A549 (cell line): Measurements from ENCODE around the gene SLU7. TPM values are rescaled to one million over a fixed set of nuclear protein-coding genes. Genes with fewer than 3 reads are reported as not detected.

Source experiments
- ATAC-seq, 2 experiments: fragments of 200-7000 bp in 1 of 2; fragments of >200 bp in 1 of 2; cut with Nextera tagmentation in 1 of 2; cut with Tn5 transposase in 1 of 2; 3 replicates each; pipeline versions ENCODE4 v1.8.0 to v1.9.1; 2018 to 2020; ENCODE audit warnings: mild to moderate bottlenecking in 1 of 2, moderate library complexity in 1 of 2
- CTCF ChIA-PET: fragments of 300-600 bp; sonication (Branson Sonifier 250); formaldehyde crosslinking; extraction: SDS; loops from one replicate; lab custom pipeline; 2021; ENCODE audit warnings: antibody characterized with exemption, inconsistent platforms; lab: Yijun Ruan, JAX
- POLR2A ChIA-PET: fragments of 350-600 bp; formaldehyde crosslinking; extraction: SDS; loops from one replicate; lab custom pipeline; 2021; ENCODE audit warnings: antibody characterized with exemption, inconsistent platforms; lab: Yijun Ruan, JAX
- DNase-seq, 2 experiments: peaks; one replicate each; pipeline versions ENCODE4 v3.0.0 to v3.0.0-alpha.2; 2011 to 2016; ENCODE audit warnings: low read depth in 1 of 2, low spot score in 1 of 2
- FAIRE-seq: peaks from 2 replicates; lab custom pipeline; 2011; peaks lifted over from hg19 to GRCh38; lab: Jason Lieb, UNC
- H3K27ac ChIP-seq, 2 experiments: fragments of >200 bp; sonication (Bioruptor Twin); formaldehyde crosslinking; 3 replicates each; pipeline ENCODE4 v1.5.1; 2016 to 2017
- H3K4me1 ChIP-seq: fragments of >200 bp; sonication (Bioruptor Twin); formaldehyde crosslinking; 3 replicates; pipeline ENCODE4 v1.6.1; 2016
- H3K4me2 ChIP-seq: fragments of >200 bp; sonication (Bioruptor Twin); formaldehyde crosslinking; 3 replicates; pipeline ENCODE4 v1.6.1; 2016
- H3K4me3 ChIP-seq: fragments of >200 bp; sonication (Bioruptor Twin); formaldehyde crosslinking; 3 replicates; pipeline ENCODE4 v1.5.1; 2016
- H3K9me3 ChIP-seq: fragments of >200 bp; sonication (Bioruptor Twin); formaldehyde crosslinking; 3 replicates; pipeline ENCODE4 v1.6.1; 2016
- ATOH8 ChIP-seq: fragments of 250-450 bp; sonication (Bioruptor Pico); IDR thresholded peaks from 2 replicates; pipeline ENCODE4 v1.5.0; 2020; ENCODE audit warnings: low read depth, mild to moderate bottlenecking, moderate library complexity
- CBX2 ChIP-seq: fragments of 200-600 bp; sonication (generic); IDR thresholded peaks from 2 replicates; pipeline ENCODE4 v1.6.1; 2016; ENCODE audit warnings: low read depth, mild to moderate bottlenecking, borderline replicate concordance
- CTCF ChIP-seq: fragments of >200 bp; sonication (Bioruptor Twin); formaldehyde crosslinking; IDR thresholded peaks from 3 replicates; pipeline ENCODE4 v1.5.1; 2016
- EHF ChIP-seq: fragments of 250-450 bp; sonication (Bioruptor Pico); IDR thresholded peaks from 2 replicates; pipeline ENCODE4 v1.5.0; 2020; ENCODE audit warnings: mild to moderate bottlenecking
- EHMT2 ChIP-seq: fragments of 200-600 bp; sonication (generic); IDR thresholded peaks from 2 replicates; pipeline ENCODE4 v1.6.1; 2016; ENCODE audit warnings: antibody characterized with exemption, low read depth, mild to moderate bottlenecking, moderate library complexity
- ELK1 ChIP-seq: fragments of 150-350 bp; IDR thresholded peaks from 2 replicates; pipeline ENCODE4 v1.6.1; 2014; ENCODE audit warnings: low read depth, mild to moderate bottlenecking, low read length
- FOSB ChIP-seq: fragments of 250-450 bp; sonication (Bioruptor Pico); IDR thresholded peaks from 2 replicates; pipeline ENCODE4 v1.5.0; 2020; ENCODE audit warnings: mild to moderate bottlenecking, moderate library complexity
- HDAC2 ChIP-seq: fragments of 200-600 bp; sonication (generic); IDR thresholded peaks from 2 replicates; pipeline ENCODE4 v1.6.1; 2016
- HOXA7 ChIP-seq: fragments of 250-450 bp; sonication (Bioruptor Pico); IDR thresholded peaks from 2 replicates; pipeline ENCODE4 v1.5.0; 2020; ENCODE audit warnings: mild to moderate bottlenecking, moderate library complexity
- JUN ChIP-seq, 2 experiments: fragments of >200 bp; sonication (Bioruptor Twin); formaldehyde crosslinking; IDR thresholded peaks; 2 replicates in 1 of 2; 3 replicates in 1 of 2; pipeline ENCODE4 v1.6.1; 2016 to 2017
- MAFK ChIP-seq: fragments of 450-650 bp; IDR thresholded peaks from 2 replicates; pipeline ENCODE4 v1.6.1; 2014; ENCODE audit not compliant: partially characterized antibody
- RNF2 ChIP-seq: fragments of 200-600 bp; sonication (generic); IDR thresholded peaks from 2 replicates; pipeline ENCODE4 v1.6.1; 2016; ENCODE audit warnings: low read depth, mild to moderate bottlenecking, antibody characterized with exemption, moderate library complexity, borderline replicate concordance
- ZC3H11A ChIP-seq: fragments of 450-650 bp; IDR thresholded peaks from 2 replicates; pipeline ENCODE4 v1.6.1; 2014; ENCODE audit warnings: antibody characterized with exemption, mild to moderate bottlenecking
- ZFP36 ChIP-seq: fragments of 450-650 bp; IDR thresholded peaks from 2 replicates; pipeline ENCODE4 v1.6.1; 2014; ENCODE audit warnings: borderline replicate concordance; ENCODE audit not compliant: partially characterized antibody
- WGBS: methylation state at CpG from one replicate; pipeline ENCODE4 v1.1.6; 2017; ENCODE audit errors: missing lambda C conversion rate; 5-methylcytosine and 5-hydroxymethylcytosine counted together
- polyA plus RNA-seq, 4 experiments: library from polyadenylated mRNA; depleted of rRNA in 3 of 4; stranded (reverse); fragments of >200 nt; fragmentation: RNase III in 1 of 4; extraction: RNeasy Plus Mini Kit Qiagen cat#74134 plus additional on column Dnase treatment in 1 of 4; gene quantifications; 2 replicates in 3 of 4; 3 replicates in 1 of 4; pipeline ENCODE4 v1.2.3, GENCODE V29; 2011 to 2017
- TF ChIP-seq, protein P1 (sequence below): IDR thresholded peaks from 2 replicates; pipeline ENCODE4 v1.6.1; 2012; ENCODE audit warnings: low read depth, borderline replicate concordance
- TF ChIP-seq, protein P2 (sequence below): fragments of 450-650 bp; IDR thresholded peaks from 2 replicates; pipeline ENCODE4 v1.6.1; 2014; ENCODE audit warnings: antibody characterized with exemption
- TF ChIP-seq, protein P3 (sequence below): IDR thresholded peaks from 2 replicates; pipeline ENCODE4 v1.6.1; 2012
- TF ChIP-seq, protein P4 (sequence below): IDR thresholded peaks from 2 replicates; pipeline ENCODE4 v1.6.1; 2012

The SLU7 gene
- polyA plus RNA-seq, 2 of the 4 experiments (the other 2 are of a cell fraction), result 67.0 to 75.5 TPM

DNA sequence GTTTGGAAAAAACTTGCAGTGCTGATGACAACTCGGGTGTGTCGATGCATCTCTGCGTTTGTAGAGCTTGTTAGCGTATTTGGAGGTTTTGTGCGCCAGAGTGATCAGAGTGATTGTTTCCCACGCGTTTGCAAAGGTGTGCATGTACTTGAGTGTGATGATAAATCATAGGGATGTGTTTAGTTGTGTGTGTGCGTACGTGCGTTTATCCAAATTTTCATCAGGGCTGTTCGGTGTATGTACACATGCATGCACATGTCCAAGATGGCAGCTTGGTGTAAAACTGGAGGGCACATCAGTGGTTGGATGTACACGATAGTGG is 48.2 kb downstream of the SLU7 start:
- TF ChIP-seq EHMT2 (no peak), JUN (IDR thresholded peaks at IDR 0.05) (0 out of 5 replicates have a peak, but pooled peaks of 1 of the 2 experiments have one; percentile 6)
- H3K4me3 ChIP-seq, result peak overlapping the region; percentile 47
- FAIRE-seq, result no peak
- 75% methylated on average over 12 of the region's 12 CpGs for WGBS
- no peak for DNase-seq
- H3K4me2 ChIP-seq, result peak overlapping the region; percentile 86
- ChIA-PET POLR2A (interaction anchor here (1.5 kb wide), 1 partner anchor 205 kb away, joined by 6 read pairs; no protein-coding TSS in a partner anchor), CTCF (interaction anchor here (0.9 to 2.1 kb wide), 4 partner anchors 9 to 927 kb away, joined by 3 to 11 read pairs (median 6); no protein-coding TSS in a partner anchor)
- H3K9me3 ChIP-seq, result peaks cover 6% of the 10 kb centered on the region; the same call in 1 of the 3 replicates
- ATAC-seq, result 0 out of 6 replicates have a peak, but pooled peaks of 1 of the 2 experiments have one; percentile 8
- H3K4me1 ChIP-seq, result no peaks in the 10 kb centered on the region
- H3K27ac ChIP-seq, result peak overlapping the region in 1 of 2 experiments; percentile 83; a peak in 3 of 6 replicates

GRCh38 chr5:160369990-160370712 is 48.7 kb downstream of the SLU7 start, which contains the start of gene C1QTNF2:
C1QTNF2 (minus strand) TSS chr5:160370626; CDS start chr5:160355011, 15,615 bp downstream.
- TF ChIP-seq, protein P1, sequence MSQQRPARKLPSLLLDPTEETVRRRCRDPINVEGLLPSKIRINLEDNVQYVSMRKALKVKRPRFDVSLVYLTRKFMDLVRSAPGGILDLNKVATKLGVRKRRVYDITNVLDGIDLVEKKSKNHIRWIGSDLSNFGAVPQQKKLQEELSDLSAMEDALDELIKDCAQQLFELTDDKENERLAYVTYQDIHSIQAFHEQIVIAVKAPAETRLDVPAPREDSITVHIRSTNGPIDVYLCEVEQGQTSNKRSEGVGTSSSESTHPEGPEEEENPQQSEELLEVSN, result peak; percentile 94
- no peak for TF ChIP-seq MAFK
- TF ChIP-seq JUN (IDR thresholded peaks at IDR 0.05), result 0 out of 5 replicates have a peak, but pooled peaks of 1 of the 2 experiments have one; percentile 20
- TF ChIP-seq, protein P2, sequence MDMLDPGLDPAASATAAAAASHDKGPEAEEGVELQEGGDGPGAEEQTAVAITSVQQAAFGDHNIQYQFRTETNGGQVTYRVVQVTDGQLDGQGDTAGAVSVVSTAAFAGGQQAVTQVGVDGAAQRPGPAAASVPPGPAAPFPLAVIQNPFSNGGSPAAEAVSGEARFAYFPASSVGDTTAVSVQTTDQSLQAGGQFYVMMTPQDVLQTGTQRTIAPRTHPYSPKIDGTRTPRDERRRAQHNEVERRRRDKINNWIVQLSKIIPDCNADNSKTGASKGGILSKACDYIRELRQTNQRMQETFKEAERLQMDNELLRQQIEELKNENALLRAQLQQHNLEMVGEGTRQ, result peak; percentile 77
- TF ChIP-seq RNF2, result peak; percentile 58; the same call in 1 of the 2 replicates
- TF ChIP-seq, protein P3, sequence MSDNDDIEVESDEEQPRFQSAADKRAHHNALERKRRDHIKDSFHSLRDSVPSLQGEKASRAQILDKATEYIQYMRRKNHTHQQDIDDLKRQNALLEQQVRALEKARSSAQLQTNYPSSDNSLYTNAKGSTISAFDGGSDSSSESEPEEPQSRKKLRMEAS, result peak; percentile 80
- no peak for TF ChIP-seq CTCF
- Histone ChIP-seq H3K4me2 (peak within 1 kb of the TSS; percentile 86), H3K4me1 (no peaks in the 10 kb centered on the region), H3K4me3 (peak within 1 kb of the TSS; percentile 47), H3K9me3 (peaks cover 6% of the 10 kb centered on the region; the same call in 1 of the 3 replicates), H3K27ac (peak within 1 kb of the TSS; percentile 2 to 83; a peak in 4 of 6 replicates)
- ATAC-seq, result peak; percentile 46 to 83; a peak in 4 of 6 replicates
- WGBS, result 4% methylated on average over 22 of the region's 45 CpGs
- ChIA-PET POLR2A (interaction anchor here (1.5 kb wide), 1 partner anchor 205 kb away, joined by 6 read pairs; no protein-coding TSS in a partner anchor), CTCF (interaction anchor here (0.8 to 2.1 kb wide), 6 partner anchors 9 to 927 kb away, joined by 3 to 11 read pairs (median 4); no protein-coding TSS in a partner anchor)
- no peak for FAIRE-seq
- DNase-seq, result peak; percentile 6 to 56

DNA sequence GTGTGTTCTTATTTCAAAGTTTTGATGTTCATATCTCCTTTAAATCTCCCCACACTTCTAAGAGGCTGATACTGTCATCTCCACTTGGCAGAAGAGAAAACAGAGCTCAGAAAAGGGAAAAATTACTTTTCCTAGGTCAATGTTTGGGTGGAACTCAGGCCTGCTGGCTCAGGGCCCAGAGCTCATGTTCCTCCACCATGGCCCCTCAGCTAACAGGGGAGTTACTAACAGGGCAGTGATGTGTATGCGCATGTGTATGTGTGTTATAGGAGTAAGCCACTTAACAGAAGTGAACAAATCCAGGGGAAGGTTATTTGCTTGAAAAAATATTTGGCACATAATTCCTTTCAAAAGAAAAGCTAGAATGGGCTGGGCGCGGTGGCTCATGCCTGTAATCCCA is 51.0 kb downstream of the SLU7 start:
- H3K4me3 ChIP-seq, result no peak overlapping the region
- FAIRE-seq, result no peak
- ChIA-PET CTCF (interaction anchor here (1.2 to 2.7 kb wide), 3 partner anchors 22 to 346 kb away, joined by 4 to 15 read pairs (median 5); no protein-coding TSS in a partner anchor), POLR2A (no interaction called here)
- DNase-seq, result no peak
- no peak overlapping the region for H3K4me2 ChIP-seq
- ATAC-seq, result no peak
- no peak overlapping the region for H3K27ac ChIP-seq
- H3K4me1 ChIP-seq, result no peaks in the 10 kb centered on the region
- 98% methylated on average over 3 of the region's 3 CpGs for WGBS
- H3K9me3 ChIP-seq, result peaks cover 6% of the 10 kb centered on the region; the same call in 1 of the 3 replicates
- TF ChIP-seq, protein P4, sequence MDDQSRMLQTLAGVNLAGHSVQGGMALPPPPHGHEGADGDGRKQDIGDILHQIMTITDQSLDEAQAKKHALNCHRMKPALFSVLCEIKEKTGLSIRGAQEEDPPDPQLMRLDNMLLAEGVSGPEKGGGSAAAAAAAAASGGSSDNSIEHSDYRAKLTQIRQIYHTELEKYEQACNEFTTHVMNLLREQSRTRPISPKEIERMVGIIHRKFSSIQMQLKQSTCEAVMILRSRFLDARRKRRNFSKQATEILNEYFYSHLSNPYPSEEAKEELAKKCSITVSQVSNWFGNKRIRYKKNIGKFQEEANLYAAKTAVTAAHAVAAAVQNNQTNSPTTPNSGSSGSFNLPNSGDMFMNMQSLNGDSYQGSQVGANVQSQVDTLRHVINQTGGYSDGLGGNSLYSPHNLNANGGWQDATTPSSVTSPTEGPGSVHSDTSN, result no peak
- TF ChIP-seq ATOH8 (no peak), ZFP36 (no peak), CTCF (no peak), ZC3H11A (no peak), FOSB (CRISPR knock-in tag) (no peak), ELK1 (no peak), CBX2 (no peak), RNF2 (no peak), HOXA7 (no peak), EHF (CRISPR knock-in tag) (no peak), HDAC2 (no peak)
- TF ChIP-seq, protein P2, result no peak
